ENCODE data around the gene NRG4.
"Not testable (repeated sequence)": the region's sequence is repeated elsewhere in the genome, so short reads cannot be mapped to it uniquely, and the experiment has no call there.

The NRG4 gene

GRCh38 chr15:75992897-75993296, 19.3 kb downstream of the NRG4 start:
- no peak for DNase-seq

- DNase-seq: no peak
Observed at GRCh38 chr15:75989875-75990274, 22.3 kb downstream of the NRG4 start.

- DNase-seq: no peak
Observed at GRCh38 chr15:75989045-75989444, 23.2 kb downstream of the NRG4 start.

- DNase-seq: no peak
Observed at GRCh38 chr15:75985971-75986370, 26.3 kb downstream of the NRG4 start.

- DNase-seq: not testable (repeated sequence)
Observed at GRCh38 chr15:75984706-75985105, 27.5 kb downstream of the NRG4 start.

- no peak for DNase-seq
Observed at GRCh38 chr15:75982468-75982867, 29.8 kb downstream of the NRG4 start.

GRCh38 chr15:75981149-75981815, 30.9 kb downstream of the NRG4 start:
- DNase-seq: no peak

GRCh38 chr15:75976766-75977165, 35.5 kb downstream of the NRG4 start:
- DNase-seq: not testable (repeated sequence)

GRCh38 chr15:75966073-75966472, 46.2 kb downstream of the NRG4 start:
- DNase-seq: no peak

GRCh38 chr15:75961331-75961730, 50.9 kb downstream of the NRG4 start:
- DNase-seq: no peak

GRCh38 chr15:75955720-75956119, 56.5 kb downstream of the NRG4 start:
- no peak for DNase-seq

- no peak for DNase-seq
Observed at GRCh38 chr15:75952525-75952924, 59.7 kb downstream of the NRG4 start.

GRCh38 chr15:75948761-75949296, 63.4 kb downstream of the NRG4 start:
- no peak for DNase-seq

- no peak for DNase-seq
Observed at GRCh38 chr15:75947092-75947491, 65.1 kb downstream of the NRG4 start.

- DNase-seq: no peak
Observed at GRCh38 chr15:75945953-75946352, 66.3 kb downstream of the NRG4 start.

- DNase-seq: no peak
Observed at GRCh38 chr15:75943713-75944215, 68.5 kb downstream of the NRG4 start.

GRCh38 chr15:75943246-75943645, 69.0 kb downstream of the NRG4 start:
- DNase-seq: no peak

- no peak for DNase-seq
Observed at GRCh38 chr15:75942464-75942863, 69.8 kb downstream of the NRG4 start.

GRCh38 chr15:75930866-75931265, 81.4 kb downstream of the NRG4 start:
- DNase-seq: no peak

- no peak for DNase-seq
Observed at GRCh38 chr15:75929799-75930565, 82.2 kb downstream of the NRG4 start.

GRCh38 chr15:75928680-75929608, 83.3 kb downstream of the NRG4 start:
- no peak for DNase-seq

- no peak for DNase-seq
Observed at GRCh38 chr15:75927601-75928000, 84.6 kb downstream of the NRG4 start.

- no peak for DNase-seq
Observed at GRCh38 chr15:75926931-75927330, 85.3 kb downstream of the NRG4 start.
